ENCODE data around the gene EPHB1.

Gene EPHB1

GRCh38 chr3:134816623-134817022 lies 21.6 kb downstream of the EPHB1 start:
- no peak for TF ChIP-seq CTCF (IDR thresholded peaks at IDR 0.05; ENCODE audit: borderline replicate concordance, insufficient read depth, low read depth, low read length)
- no peak overlapping the region for H3K4me3 ChIP-seq (ENCODE audit: low read depth, low read length)

GRCh38 chr3:134817297-134817696 lies 22.2 kb downstream of the EPHB1 start:
- TF ChIP-seq CTCF (IDR thresholded peaks at IDR 0.05; ENCODE audit: borderline replicate concordance, insufficient read depth, low read depth, low read length), result no peak
- no peak overlapping the region for H3K4me3 ChIP-seq (ENCODE audit: low read depth, low read length)

- TF ChIP-seq CTCF (IDR thresholded peaks at IDR 0.05; ENCODE audit: borderline replicate concordance, insufficient read depth, low read depth, low read length), result no peak
- no peak overlapping the region for H3K4me3 ChIP-seq (ENCODE audit: low read depth, low read length)
Observed at GRCh38 chr3:134820994-134821393, 25.9 kb downstream of the EPHB1 start.

- TF ChIP-seq CTCF (IDR thresholded peaks at IDR 0.05; ENCODE audit: borderline replicate concordance, insufficient read depth, low read depth, low read length), result no peak
- no peak overlapping the region for H3K4me3 ChIP-seq (ENCODE audit: low read depth, low read length)
Observed at GRCh38 chr3:134822090-134822489, 27.0 kb downstream of the EPHB1 start.

- no peak overlapping the region for H3K4me3 ChIP-seq (ENCODE audit: low read depth, low read length)
- TF ChIP-seq CTCF (IDR thresholded peaks at IDR 0.05; ENCODE audit: borderline replicate concordance, insufficient read depth, low read depth, low read length), result no peak
Observed at GRCh38 chr3:134823679-134824078, 28.6 kb downstream of the EPHB1 start.

GRCh38 chr3:134824791-134825190 lies 29.7 kb downstream of the EPHB1 start:
- no peak for TF ChIP-seq CTCF (IDR thresholded peaks at IDR 0.05; ENCODE audit: borderline replicate concordance, insufficient read depth, low read depth, low read length)
- H3K4me3 ChIP-seq (ENCODE audit: low read depth, low read length), result no peak overlapping the region

GRCh38 chr3:134827213-134827612 lies 32.2 kb downstream of the EPHB1 start:
- TF ChIP-seq CTCF (IDR thresholded peaks at IDR 0.05; ENCODE audit: borderline replicate concordance, insufficient read depth, low read depth, low read length), result no peak

More at GRCh38 chr3:134827213-134827612, 32.2 kb downstream of the EPHB1 start:
- H3K4me3 ChIP-seq (ENCODE audit: low read depth, low read length), result no peak overlapping the region
